AG08396 (cell line): Measurements from ENCODE around the gene ACSM5.
A peak's percentile ranks its signal among the peaks of the same experiment; 100 is the strongest.

Experiments
- DNase-seq: peaks from one replicate; pipeline ENCODE4 v3.0.0; 2012; ENCODE audit warnings: low spot score, mixed read lengths

ACSM5 gene

GRCh38 chr16:20409398-20410120, at the start of gene ACSM5:
Gene ACSM5 (plus strand): TSS chr16:20409534. CDS start chr16:20411485, 1,951 bp downstream.
- DNase-seq: no peak

GRCh38 chr16:20359997-20360396, 49.3 kb upstream of the ACSM5 start:
- DNase-seq: no peak

- DNase-seq: no peak
These were observed 46.1 kb upstream of the ACSM5 start for GRCh38 chr16:20363191-20363590.

GRCh38 chr16:20364051-20364450, 45.3 kb upstream of the ACSM5 start:
- no peak for DNase-seq

- no peak for DNase-seq
These were observed 39.8 kb upstream of the ACSM5 start for GRCh38 chr16:20369452-20370054.

- no peak for DNase-seq
These were observed 36.6 kb upstream of the ACSM5 start for GRCh38 chr16:20372701-20373100.

- DNase-seq: no peak
These were observed 32.2 kb upstream of the ACSM5 start for GRCh38 chr16:20377181-20377580.

GRCh38 chr16:20380782-20381181, 28.6 kb upstream of the ACSM5 start:
- no peak for DNase-seq

GRCh38 chr16:20382202-20382948, 27.0 kb upstream of the ACSM5 start:
- no peak for DNase-seq

GRCh38 chr16:20383106-20384029, 26.0 kb upstream of the ACSM5 start:
- DNase-seq: peak; percentile 70

GRCh38 chr16:20385844-20386832, 23.2 kb upstream of the ACSM5 start:
- peak; percentile 65 for DNase-seq

GRCh38 chr16:20387978-20388377, 21.4 kb upstream of the ACSM5 start:
- DNase-seq: no peak

- no peak for DNase-seq
These were observed 20.5 kb upstream of the ACSM5 start for GRCh38 chr16:20388854-20389253.

- no peak for DNase-seq
These were observed 18.3 kb upstream of the ACSM5 start for GRCh38 chr16:20391045-20391444.

GRCh38 chr16:20393801-20394577, 15.3 kb upstream of the ACSM5 start:
- no peak for DNase-seq

- DNase-seq: no peak
These were observed 13.4 kb upstream of the ACSM5 start for GRCh38 chr16:20395946-20396345.

GRCh38 chr16:20396846-20397467, 12.4 kb upstream of the ACSM5 start:
- no peak for DNase-seq

GRCh38 chr16:20397468-20398074, 11.8 kb upstream of the ACSM5 start:
- no peak for DNase-seq

- no peak for DNase-seq
These were observed 10.7 kb upstream of the ACSM5 start for GRCh38 chr16:20398603-20399002.
